ENCODE data around the gene CDKN2D.

The CDKN2D gene

GRCh38 chr19:10568826-10569651, at the start of gene CDKN2D:
Gene CDKN2D, minus strand, starts transcription at chr19:10568979. Its CDS starts 326 bp downstream, at chr19:10568653.
- peak; percentile 99 to 100 for DNase-seq (ENCODE audit: low read depth in 2 of 2)

DNA sequence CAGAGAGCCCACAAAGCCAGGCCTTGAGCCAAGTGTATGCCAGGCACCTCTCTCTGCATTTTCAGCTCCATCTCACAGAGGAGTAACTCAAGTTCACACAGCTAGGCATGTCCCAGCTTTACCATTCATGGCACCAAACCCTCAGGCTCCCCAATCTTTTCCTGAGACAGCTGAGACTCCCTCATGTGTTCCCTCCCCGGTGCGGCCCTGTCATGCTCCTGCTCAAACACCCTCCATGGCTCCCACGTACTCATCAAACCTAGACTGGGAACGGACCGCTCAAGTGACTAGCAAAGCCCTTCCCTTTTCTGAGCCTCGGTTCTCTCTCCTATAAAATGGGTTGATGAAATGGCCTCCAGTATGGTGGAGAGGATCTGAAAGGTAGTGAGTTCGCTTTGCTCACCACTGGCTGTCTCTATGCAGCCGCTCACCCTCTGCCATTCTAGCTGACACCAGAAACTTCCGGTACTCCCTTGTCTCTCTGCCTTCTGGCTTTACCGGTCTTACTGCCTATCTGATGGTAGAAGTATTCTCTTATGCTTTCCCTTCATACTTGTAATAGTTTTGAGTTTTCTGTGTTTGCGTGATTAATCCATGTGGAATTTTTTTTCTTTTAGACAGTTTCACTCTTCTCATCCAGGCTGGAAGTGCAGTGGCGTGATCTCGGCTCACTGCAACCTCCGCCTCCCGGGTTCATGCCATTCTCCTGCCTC, 48.8 kb upstream of the CDKN2D start:
- DNase-seq (ENCODE audit: low read depth in 2 of 2) = no peak

- no peak for DNase-seq (ENCODE audit: low read depth in 2 of 2)
Observed at GRCh38 chr19:10615429-10616023, 46.7 kb upstream of the CDKN2D start.

DNA sequence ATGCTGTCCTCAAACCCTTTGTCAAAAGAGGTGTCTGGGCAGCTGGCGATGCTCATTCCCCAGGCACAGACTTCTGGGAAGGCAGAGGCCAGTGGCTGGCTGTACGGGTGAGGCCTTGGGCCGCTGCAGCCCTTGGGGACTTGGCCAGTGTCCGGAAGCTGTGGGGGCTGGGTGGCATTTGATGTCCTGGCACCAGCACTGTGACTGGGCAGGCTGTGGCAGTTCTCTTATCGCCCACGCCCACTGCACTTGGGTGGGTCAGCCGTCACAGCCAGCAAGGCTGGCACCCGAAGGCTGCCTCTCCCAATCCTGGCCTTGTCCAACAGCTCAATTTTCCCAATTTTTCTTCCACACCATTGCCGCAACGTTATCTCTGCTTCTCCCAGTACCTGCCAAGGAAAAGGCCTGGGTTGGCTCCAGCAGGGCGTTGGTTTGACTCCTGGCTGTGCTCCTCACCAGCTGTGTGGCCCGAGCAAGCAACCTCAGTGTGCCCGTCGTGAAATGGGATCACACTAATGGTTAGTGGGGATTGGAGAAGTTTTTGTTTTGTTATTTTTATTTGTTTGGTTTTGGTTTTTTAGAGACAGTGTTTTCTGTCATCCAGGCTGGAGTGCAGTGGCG, 43.8 kb upstream of the CDKN2D start:
- DNase-seq (ENCODE audit: low read depth in 2 of 2) = no peak

GRCh38 chr19:10611907-10612306, 43.1 kb upstream of the CDKN2D start:
- DNase-seq (ENCODE audit: low read depth in 2 of 2) = no peak

DNA sequence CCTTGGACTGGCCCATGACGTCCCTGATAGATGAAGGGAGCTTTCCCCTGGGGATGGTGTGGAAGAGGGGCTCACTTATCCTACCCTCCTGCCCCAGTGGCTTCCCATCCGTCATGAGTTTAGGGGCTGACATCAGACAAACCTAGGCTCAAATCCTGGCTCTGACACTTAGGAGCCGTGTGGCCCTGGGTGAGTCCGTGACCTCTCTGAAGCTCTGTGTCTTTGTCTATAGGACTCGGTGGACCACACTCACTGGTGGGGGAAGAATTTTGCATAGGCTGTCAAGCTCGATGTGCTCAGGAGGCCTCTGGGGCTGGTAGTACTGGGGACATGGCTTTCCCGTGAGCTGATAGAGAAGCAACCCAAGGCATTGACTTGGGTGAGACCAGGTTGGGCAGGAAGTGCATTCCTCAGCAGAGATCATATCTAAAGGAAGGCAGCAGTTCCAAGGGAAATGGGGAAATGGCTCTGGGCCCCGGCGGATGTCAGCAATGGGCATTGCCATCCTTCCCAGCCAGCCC, 35.7 kb upstream of the CDKN2D start:
- DNase-seq (ENCODE audit: low read depth in 2 of 2) = no peak

- DNase-seq (ENCODE audit: low read depth in 2 of 2) = no peak
Observed at GRCh38 chr19:10603873-10604459, 35.2 kb upstream of the CDKN2D start.

DNA sequence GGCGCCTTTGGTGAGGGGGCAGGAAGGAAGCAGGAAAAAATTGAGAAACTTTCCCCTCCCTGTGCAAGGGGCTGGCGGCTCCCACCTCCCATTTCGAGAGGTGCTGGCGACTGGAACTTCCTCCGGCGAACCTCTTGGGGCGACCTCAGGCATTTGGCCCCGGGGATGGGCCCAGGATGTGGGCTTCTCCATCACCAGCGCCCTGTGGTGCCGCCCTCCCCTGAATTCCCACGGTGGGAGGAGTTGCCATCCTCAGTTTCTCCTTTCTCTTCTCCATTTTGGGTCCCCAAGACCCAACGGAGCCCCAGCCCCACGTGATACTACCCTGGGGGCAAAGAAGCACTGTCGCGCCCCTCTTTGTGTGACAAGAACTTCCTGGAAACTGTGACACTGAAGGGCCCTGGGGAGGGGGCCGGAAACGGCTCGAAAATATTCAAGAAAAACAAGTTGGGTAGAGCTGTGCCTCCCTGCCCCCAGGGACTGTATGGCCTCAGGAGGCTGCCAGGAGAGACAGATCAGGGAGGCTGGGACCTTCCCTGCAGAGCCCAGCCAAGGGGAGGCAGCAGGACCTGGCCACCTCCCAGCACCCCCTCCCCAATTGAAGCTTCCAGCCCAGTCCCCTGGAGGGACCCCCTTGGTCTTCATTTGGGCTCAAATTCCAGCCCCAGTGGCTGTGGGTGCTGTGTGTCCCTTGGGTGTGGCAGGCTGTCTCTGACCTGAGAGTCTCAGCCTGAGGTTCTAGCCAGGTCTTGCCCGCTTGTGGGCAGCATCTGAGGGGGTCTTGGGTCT, 34.5 kb upstream of the CDKN2D start:
- peak; percentile 63 to 78 for DNase-seq (ENCODE audit: low read depth in 2 of 2)

DNA sequence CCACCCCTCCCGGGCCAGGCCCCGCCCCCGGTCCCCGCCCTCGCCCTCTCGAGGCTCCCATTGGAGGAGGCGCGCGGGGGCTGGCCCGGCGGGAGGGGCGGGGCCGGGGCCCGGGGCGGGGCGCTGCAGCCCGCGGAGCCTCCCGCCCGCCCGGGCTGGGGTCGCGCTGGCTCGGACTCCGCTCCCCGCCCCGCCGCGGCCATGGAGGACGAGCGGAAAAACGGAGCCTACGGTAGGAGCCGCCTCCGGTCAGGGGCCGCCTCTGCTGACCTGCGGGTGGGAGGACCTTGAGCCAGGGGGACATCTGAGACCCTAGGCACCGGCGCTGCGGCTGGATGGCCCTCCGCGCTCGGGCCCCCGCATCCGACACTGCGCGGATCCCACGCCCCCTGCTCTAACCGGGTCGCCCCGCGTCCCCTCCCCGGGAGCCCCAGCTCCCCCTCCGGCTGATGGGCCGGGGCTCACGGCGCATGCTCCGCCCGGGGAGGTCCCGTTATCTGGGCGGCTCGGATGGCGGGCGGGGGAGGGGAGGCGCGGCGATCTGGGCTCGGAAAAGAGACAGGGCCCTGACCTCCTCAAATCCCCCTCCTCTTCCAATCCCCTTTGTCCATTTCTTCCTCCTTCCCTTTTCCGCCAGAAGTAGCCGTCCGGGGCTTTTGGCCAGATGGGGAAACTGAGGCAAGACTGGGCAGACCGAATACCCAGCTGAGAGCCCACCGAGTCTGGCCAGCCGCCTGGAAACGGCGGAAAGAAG, 33.7 kb upstream of the CDKN2D start:
- DNase-seq (ENCODE audit: low read depth in 2 of 2) = peak; percentile 74 to 76

GRCh38 chr19:10601999-10602329, 33.2 kb upstream of the CDKN2D start:
- DNase-seq (ENCODE audit: low read depth in 2 of 2) = no peak

DNA sequence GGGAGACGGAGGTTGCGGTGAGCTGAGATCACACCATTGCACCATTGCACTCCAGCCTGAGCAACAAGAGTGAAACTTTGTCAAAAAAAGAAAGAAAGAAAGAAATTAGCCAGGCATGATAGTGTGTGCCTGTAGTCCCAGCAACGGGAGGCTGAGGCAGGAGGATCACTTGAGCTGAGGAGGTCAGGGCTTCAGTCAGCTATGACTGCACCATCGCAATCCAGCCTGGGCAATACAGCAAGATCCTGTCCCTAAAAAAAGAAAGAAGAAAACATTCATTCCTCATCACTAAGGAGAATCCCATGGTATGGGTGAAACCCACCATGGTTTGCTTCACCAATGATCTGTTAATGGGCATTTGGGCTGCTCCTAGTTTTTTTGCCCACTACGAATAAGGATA, 31.4 kb upstream of the CDKN2D start:
- no peak for DNase-seq (ENCODE audit: low read depth in 2 of 2)

- DNase-seq (ENCODE audit: low read depth in 2 of 2) = no peak
Observed at GRCh38 chr19:10593820-10594637, 25.2 kb upstream of the CDKN2D start.

- DNase-seq (ENCODE audit: low read depth in 2 of 2) = no peak
Observed at GRCh38 chr19:10593148-10593547, 24.4 kb upstream of the CDKN2D start.

DNA sequence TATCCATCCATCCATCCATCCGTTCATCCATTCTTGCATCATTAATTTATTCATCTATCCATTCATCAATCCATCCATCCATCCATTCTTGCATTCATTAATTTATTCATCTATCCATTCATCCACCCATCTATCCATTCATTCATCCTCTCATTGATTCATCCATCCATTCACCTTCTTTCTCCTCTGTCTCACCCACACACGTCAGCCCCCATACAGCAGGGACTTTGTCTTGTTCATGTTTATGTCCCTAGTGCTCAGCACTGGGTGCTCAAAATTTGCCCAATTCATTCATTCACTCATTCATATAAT, 19.0 kb upstream of the CDKN2D start:
- no peak for DNase-seq (ENCODE audit: low read depth in 2 of 2)

GRCh38 chr19:10587022-10587838, 18.5 kb upstream of the CDKN2D start, which contains the start of gene AP1M2:
Gene AP1M2, minus strand, starts transcription at chr19:10587312. Its CDS starts 81 bp downstream, at chr19:10587231.
- no peak for DNase-seq (ENCODE audit: low read depth in 2 of 2)

DNA sequence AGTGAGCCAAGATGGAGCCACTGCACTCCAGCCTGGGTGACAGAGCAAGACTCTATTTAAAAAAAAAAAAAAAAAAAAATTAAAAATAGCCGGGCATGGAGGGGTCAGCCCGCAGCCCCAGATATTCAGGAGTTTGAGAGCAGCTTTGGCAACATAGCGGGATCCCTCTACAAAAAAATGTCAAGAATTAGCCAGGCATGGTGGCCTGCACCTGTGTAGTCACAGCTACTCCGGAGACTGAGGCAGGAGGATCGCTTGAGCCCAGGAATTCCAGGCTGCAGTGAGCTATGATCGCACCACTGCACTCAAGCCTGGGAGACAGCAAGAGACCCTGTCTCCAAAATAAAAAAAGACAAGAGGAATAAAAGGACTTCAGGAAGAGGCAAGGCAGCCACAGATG, 17.6 kb upstream of the CDKN2D start:
- DNase-seq (ENCODE audit: low read depth in 2 of 2) = no peak

GRCh38 chr19:10583036-10583776, 14.4 kb upstream of the CDKN2D start:
- DNase-seq (ENCODE audit: low read depth in 2 of 2) = no peak

- DNase-seq (ENCODE audit: low read depth in 2 of 2) = no peak
Observed at GRCh38 chr19:10582091-10582490, 13.3 kb upstream of the CDKN2D start.
